Tibial nerve (tissue), 4 donors: Measurements from ENCODE around the gene RAB3D.

Experiments used
- EP300 ChIP-seq, 2 donors: sonication (generic); formaldehyde crosslinking; IDR thresholded peaks; one replicate each; pipeline ENCODE4 v1.6.1; 2017; ENCODE audit warnings: antibody characterized with exemption in 2 of 2, mild to moderate bottlenecking in 1 of 2
- POLR2A ChIP-seq, 2 donors: fragments of 450-650 bp; IDR thresholded peaks; one replicate each; pipeline ENCODE4 v1.6.1; 2017; ENCODE audit warnings: antibody characterized with exemption in 2 of 2, mild to moderate bottlenecking in 2 of 2, moderate library complexity in 2 of 2
- TF ChIP-seq, protein P1 (sequence below), 5 experiments: fragments of 200-600 bp in 3 of 5; fragments of 450-650 bp in 2 of 5; sonication (generic) in 3 of 5; IDR thresholded peaks; one replicate each; pipeline ENCODE4 v1.5.1; 2016 to 2019; ENCODE audit warnings: antibody characterized with exemption in 5 of 5, mild to moderate bottlenecking in 3 of 5, moderate library complexity in 2 of 5

GRCh38 chr19:11373885-11374432 lies 34.5 kb upstream of the RAB3D start:
- TF ChIP-seq, protein P1, sequence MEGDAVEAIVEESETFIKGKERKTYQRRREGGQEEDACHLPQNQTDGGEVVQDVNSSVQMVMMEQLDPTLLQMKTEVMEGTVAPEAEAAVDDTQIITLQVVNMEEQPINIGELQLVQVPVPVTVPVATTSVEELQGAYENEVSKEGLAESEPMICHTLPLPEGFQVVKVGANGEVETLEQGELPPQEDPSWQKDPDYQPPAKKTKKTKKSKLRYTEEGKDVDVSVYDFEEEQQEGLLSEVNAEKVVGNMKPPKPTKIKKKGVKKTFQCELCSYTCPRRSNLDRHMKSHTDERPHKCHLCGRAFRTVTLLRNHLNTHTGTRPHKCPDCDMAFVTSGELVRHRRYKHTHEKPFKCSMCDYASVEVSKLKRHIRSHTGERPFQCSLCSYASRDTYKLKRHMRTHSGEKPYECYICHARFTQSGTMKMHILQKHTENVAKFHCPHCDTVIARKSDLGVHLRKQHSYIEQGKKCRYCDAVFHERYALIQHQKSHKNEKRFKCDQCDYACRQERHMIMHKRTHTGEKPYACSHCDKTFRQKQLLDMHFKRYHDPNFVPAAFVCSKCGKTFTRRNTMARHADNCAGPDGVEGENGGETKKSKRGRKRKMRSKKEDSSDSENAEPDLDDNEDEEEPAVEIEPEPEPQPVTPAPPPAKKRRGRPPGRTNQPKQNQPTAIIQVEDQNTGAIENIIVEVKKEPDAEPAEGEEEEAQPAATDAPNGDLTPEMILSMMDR (IDR thresholded peaks at IDR 0.05), result no peak
- TF ChIP-seq POLR2A (IDR thresholded peaks at IDR 0.05) (no peak), EP300 (IDR thresholded peaks at IDR 0.05) (no peak)
